ENCODE data around the gene HK3. TPM values are rescaled to one million over a fixed set of nuclear protein-coding genes. Genes with fewer than 3 reads are reported as not detected.

The HK3 gene
- total RNA-seq, 1 experiment from 2014 or later = 1.5 TPM

DNA sequence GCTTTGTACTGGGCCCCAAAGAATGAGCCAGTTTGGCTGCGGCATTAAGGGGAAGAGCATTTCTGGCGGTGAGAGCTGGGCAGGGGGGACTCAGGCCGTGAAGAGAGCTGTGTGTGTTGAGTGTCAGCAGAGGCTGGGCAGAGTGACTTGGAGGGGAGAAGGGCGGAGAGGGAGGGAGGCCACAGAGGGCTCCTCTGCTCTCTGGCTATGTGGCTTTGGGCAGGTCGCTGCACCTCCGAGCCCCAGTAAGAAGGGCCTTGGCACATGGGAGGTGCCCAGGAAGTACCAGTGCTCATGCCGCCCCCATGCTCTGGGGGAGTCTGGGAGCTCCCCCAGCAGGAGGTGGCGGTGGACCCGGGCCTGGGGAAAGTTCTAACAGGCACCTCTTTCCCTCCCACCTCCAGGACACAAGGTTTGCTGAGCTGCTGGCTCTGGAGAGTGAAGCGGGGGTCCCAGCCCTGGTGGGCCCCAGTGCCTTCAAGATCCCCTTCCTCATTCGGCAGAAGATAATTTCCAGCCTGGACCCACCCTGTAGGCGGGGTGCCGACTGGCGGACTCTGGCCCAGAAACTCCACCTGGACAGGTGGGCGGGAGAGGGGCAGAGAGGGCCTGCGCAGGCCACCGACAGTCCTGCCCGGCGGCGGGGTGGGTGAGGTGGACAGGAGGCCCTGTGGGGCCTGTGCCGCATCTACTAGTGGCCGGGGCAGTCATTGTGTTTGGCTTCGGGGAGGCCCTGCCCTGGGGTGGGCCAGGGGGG, 20.1 kb downstream of the HK3 start:
- no peaks in the 10 kb centered on the region for H3K9me3 Mint-ChIP-seq (ENCODE audit: low read depth, unreplicated experiment)
- TF ChIP-seq, protein P1, sequence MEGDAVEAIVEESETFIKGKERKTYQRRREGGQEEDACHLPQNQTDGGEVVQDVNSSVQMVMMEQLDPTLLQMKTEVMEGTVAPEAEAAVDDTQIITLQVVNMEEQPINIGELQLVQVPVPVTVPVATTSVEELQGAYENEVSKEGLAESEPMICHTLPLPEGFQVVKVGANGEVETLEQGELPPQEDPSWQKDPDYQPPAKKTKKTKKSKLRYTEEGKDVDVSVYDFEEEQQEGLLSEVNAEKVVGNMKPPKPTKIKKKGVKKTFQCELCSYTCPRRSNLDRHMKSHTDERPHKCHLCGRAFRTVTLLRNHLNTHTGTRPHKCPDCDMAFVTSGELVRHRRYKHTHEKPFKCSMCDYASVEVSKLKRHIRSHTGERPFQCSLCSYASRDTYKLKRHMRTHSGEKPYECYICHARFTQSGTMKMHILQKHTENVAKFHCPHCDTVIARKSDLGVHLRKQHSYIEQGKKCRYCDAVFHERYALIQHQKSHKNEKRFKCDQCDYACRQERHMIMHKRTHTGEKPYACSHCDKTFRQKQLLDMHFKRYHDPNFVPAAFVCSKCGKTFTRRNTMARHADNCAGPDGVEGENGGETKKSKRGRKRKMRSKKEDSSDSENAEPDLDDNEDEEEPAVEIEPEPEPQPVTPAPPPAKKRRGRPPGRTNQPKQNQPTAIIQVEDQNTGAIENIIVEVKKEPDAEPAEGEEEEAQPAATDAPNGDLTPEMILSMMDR (IDR thresholded peaks at IDR 0.05; ENCODE audit: unreplicated experiment) = no peak
- H3K4me1 Mint-ChIP-seq (ENCODE audit: low read depth, unreplicated experiment) = no peaks in the 10 kb centered on the region
- BruUV-seq (replicated peaks) = no TSS peak
- CTCF ChIA-PET = no interaction called here
- no peaks in the 10 kb centered on the region for H3K36me3 Mint-ChIP-seq (ENCODE audit: insufficient read depth, unreplicated experiment)
- no peak overlapping the region for H3K27ac Mint-ChIP-seq (ENCODE audit: unreplicated experiment)
- H3K27me3 Mint-ChIP-seq (ENCODE audit: unreplicated experiment) = peaks cover 2% of the 10 kb centered on the region
- no peak for DNase-seq
- H3K4me3 Mint-ChIP-seq (ENCODE audit: low read depth, unreplicated experiment) = no peak overlapping the region
- intact Hi-C loops (cut with micrococcal nuclease; ENCODE audit: unreplicated experiment) = no loop called here

DNA sequence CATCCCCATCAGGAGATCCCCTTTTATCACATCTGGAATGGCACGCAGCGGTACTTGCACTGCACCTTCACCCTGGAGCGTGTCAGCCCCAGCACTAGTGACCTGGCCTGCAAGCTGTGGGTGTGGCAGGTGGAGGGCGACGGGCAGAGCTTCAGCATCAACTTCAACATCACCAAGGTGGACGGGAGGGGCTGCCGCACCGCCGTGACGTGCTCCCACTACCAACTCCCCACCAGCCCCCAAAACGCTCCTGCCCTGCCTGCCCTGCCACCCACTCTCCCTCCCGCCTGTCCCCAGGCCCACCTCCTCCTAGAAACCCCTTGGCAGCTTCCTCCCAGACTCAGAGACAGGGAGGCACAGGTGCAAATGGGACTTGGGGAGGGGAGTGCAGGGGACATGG, 20.7 kb downstream of the HK3 start:
- no peaks in the 10 kb centered on the region for H3K9me3 Mint-ChIP-seq (ENCODE audit: low read depth, unreplicated experiment)
- TF ChIP-seq, protein P1 (IDR thresholded peaks at IDR 0.05; ENCODE audit: unreplicated experiment) = no peak
- DNase-seq = no peak
- CTCF ChIA-PET = interaction anchor here (0.9 kb wide), 1 partner anchor 25 kb away, joined by 3 read pairs; no protein-coding TSS in a partner anchor
- intact Hi-C loops (cut with micrococcal nuclease; ENCODE audit: unreplicated experiment) = no loop called here
- H3K36me3 Mint-ChIP-seq (ENCODE audit: insufficient read depth, unreplicated experiment) = no peaks in the 10 kb centered on the region
- BruUV-seq (replicated peaks) = no TSS peak
- no peak overlapping the region for H3K27ac Mint-ChIP-seq (ENCODE audit: unreplicated experiment)
- H3K4me3 Mint-ChIP-seq (ENCODE audit: low read depth, unreplicated experiment) = no peak overlapping the region
- H3K4me1 Mint-ChIP-seq (ENCODE audit: low read depth, unreplicated experiment) = no peaks in the 10 kb centered on the region
- no peaks in the 10 kb centered on the region for H3K27me3 Mint-ChIP-seq (ENCODE audit: unreplicated experiment)

DNA sequence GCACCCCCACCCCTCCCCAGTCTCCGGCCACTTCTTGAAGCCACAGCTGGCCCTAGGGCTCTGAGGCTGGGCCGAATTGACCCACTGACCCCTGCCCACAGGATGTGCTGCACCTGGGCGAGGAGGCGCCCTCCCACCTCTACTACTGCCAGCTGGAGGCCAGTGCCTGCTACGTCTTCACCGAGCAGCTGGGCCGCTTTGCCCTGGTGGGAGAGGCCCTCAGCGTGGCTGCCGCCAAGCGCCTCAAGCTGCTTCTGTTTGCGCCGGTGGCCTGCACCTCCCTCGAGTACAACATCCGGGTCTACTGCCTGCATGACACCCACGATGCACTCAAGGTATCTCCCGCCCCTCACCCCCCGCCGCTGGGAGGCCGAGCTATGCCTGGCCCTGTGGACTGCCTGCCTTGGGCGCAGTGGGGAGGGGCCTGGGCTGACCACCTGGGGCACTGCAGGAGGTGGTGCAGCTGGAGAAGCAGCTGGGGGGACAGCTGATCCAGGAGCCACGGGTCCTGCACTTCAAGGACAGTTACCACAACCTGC, 21.3 kb downstream of the HK3 start:
- no TSS peak for BruUV-seq (replicated peaks)

DNA sequence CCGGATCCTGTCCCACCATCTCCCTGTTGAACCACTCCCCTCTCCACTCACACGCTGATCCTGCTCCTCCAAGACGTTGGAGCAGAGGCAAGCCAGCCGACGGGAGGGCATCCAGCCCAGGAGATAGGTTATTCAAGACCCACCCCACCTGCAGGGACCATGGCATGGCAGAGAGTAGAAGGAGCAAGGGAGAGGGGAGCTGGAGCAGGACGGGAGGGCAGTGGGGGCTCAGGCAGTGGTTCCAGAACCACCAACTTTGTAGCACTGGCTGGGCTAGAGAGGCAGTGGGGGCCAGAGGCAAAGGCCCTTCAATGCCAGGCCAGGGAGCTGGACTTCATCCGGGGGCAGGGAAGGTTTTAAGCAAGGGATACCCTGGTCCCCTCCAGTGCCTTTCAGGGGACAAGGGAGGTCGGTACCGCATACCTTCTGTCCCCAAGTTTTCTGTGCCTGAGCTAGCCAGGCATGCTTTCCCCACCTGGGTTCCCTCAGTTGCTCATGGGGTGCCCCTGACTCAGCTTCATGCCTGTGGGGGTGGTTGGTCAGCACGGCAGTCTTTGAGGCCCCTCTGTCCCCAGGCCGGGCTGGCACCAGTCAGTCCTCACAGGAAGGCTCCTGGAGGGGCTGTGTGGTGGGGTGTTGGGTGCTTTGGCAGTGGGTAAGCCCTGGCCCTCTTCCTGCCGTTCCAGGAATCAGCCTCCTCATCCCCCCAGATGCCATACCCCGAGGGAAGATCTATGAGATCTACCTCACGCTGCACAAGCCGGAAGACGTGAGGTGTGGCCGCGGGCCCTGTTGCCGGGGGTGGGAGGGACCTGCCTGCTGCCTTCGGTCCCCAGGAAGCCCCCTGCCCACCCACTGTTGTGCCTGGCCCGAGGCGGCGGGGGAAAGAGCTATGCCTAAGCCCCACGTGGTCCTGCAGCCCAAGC, 22.4 kb downstream of the HK3 start:
- H3K27me3 Mint-ChIP-seq (ENCODE audit: unreplicated experiment) = no peaks in the 10 kb centered on the region
- no peak overlapping the region for H3K4me3 Mint-ChIP-seq (ENCODE audit: low read depth, unreplicated experiment)
- DNase-seq = no peak
- CTCF ChIA-PET = no interaction called here
- no peaks in the 10 kb centered on the region for H3K4me1 Mint-ChIP-seq (ENCODE audit: low read depth, unreplicated experiment)
- TF ChIP-seq, protein P1 (IDR thresholded peaks at IDR 0.05; ENCODE audit: unreplicated experiment) = no peak
- H3K27ac Mint-ChIP-seq (ENCODE audit: unreplicated experiment) = no peak overlapping the region
- no peaks in the 10 kb centered on the region for H3K9me3 Mint-ChIP-seq (ENCODE audit: low read depth, unreplicated experiment)
- no TSS peak for BruUV-seq (replicated peaks)
- intact Hi-C loops (cut with micrococcal nuclease; ENCODE audit: unreplicated experiment) = no loop called here
- H3K36me3 Mint-ChIP-seq (ENCODE audit: insufficient read depth, unreplicated experiment) = no peaks in the 10 kb centered on the region

More for the DNA sequence above, 21.3 kb downstream of the HK3 start:
- no peak overlapping the region for H3K4me3 Mint-ChIP-seq (ENCODE audit: low read depth, unreplicated experiment)
- intact Hi-C loops (cut with micrococcal nuclease; ENCODE audit: unreplicated experiment) = no loop called here
- H3K27ac Mint-ChIP-seq (ENCODE audit: unreplicated experiment) = no peak overlapping the region
- TF ChIP-seq, protein P1 (IDR thresholded peaks at IDR 0.05; ENCODE audit: unreplicated experiment) = no peak
- H3K4me1 Mint-ChIP-seq (ENCODE audit: low read depth, unreplicated experiment) = no peaks in the 10 kb centered on the region
- DNase-seq = no peak
- H3K27me3 Mint-ChIP-seq (ENCODE audit: unreplicated experiment) = no peaks in the 10 kb centered on the region
- H3K9me3 Mint-ChIP-seq (ENCODE audit: low read depth, unreplicated experiment) = no peaks in the 10 kb centered on the region
- CTCF ChIA-PET = interaction anchor here (0.9 kb wide), 1 partner anchor 25 kb away, joined by 3 read pairs; no protein-coding TSS in a partner anchor
- H3K36me3 Mint-ChIP-seq (ENCODE audit: insufficient read depth, unreplicated experiment) = no peaks in the 10 kb centered on the region

Measured in Calu3 (cell line).